Activated naive CD4-positive, alpha-beta T cell treated with anti-CD3 and anti-CD28 coated beads, Interleukin-2, amount 10 ng/mL, durations not matched to agents 7 days and 5 days (primary cell): ENCODE measurements around the gene PDGFRB.

ENCODE experiments used
- CTCF ChIA-PET: fragments of 350-600 bp; sonication (Branson Sonifier 250); formaldehyde crosslinking; loops from one replicate; lab custom pipeline; 2021; ENCODE audit warnings: antibody characterized with exemption; lab: Charles Lee
- DNase-seq: peaks from one replicate; pipeline ENCODE4 v3.0.0-alpha.2; 2020
- H3K27ac Mint-ChIP-seq: one replicate; pipeline ENCODE4 v1.8.0; 2021; ENCODE audit warnings: mild to moderate bottlenecking, moderate library complexity, mixed read lengths
- H3K27me3 Mint-ChIP-seq: one replicate; pipeline ENCODE4 v1.8.0; 2021; ENCODE audit warnings: mild to moderate bottlenecking, mixed read lengths
- H3K36me3 Mint-ChIP-seq: one replicate; pipeline ENCODE4 v1.8.0; 2021; ENCODE audit warnings: mixed read lengths
- H3K4me1 Mint-ChIP-seq: one replicate; pipeline ENCODE4 v1.8.0; 2021; ENCODE audit warnings: mixed read lengths
- H3K4me3 Mint-ChIP-seq: one replicate; pipeline ENCODE4 v1.8.0; 2021; ENCODE audit warnings: mild to moderate bottlenecking, moderate library complexity, mixed read lengths
- H3K9me3 Mint-ChIP-seq: one replicate; pipeline ENCODE4 v1.8.0; 2021; ENCODE audit warnings: mixed read lengths

PDGFRB gene

DNA sequence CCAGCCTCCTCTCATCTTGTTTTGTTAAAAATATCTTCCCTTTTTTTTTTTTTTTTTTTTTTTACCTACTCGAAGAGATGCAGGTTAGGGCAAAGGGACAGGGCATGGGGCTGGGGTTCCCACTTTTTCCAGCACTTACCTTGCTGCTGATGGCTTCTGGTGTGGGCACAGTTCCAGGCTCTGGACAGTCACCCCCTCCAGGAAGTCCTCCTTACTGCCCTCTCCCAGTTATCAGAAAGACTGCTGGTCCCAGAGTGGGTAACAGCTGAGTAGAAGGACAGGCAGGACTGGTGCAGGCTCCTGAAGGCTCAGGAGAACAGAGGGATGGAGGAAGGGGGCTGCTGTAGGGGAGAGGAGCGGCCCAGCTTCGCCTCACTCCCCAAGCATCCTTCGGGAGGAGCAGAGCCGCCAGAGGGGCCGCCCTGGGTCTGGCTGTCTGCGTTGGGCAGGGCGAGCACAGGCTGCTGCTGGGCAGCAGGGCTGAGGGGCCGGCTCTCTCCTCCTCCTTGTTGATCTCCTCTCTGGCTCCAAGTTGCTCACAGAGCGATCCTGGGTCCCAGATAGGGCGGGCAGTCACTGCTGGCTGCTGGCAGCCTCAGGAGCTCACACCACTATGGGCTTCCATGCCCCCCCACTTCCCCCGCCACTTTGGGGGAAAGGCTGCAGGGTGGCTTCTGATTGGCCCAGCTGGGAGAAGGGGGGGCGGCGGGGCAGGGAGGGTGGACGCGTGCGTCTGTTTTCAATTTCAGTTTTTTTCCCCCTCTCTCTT is at the start of gene PDGFRB:
Gene PDGFRB, minus strand, starts transcription at position 588 of the 769 bp plus-strand sequence. CDS start 18,798 bp downstream, outside the sequence.
- H3K4me1 Mint-ChIP-seq = peaks cover 21% of the 10 kb centered on the region
- H3K9me3 Mint-ChIP-seq = no peaks in the 10 kb centered on the region
- H3K36me3 Mint-ChIP-seq = no peaks in the 10 kb centered on the region
- DNase-seq = peak; percentile 59
- peak within 1 kb of the TSS; percentile 56 for H3K4me3 Mint-ChIP-seq
- H3K27me3 Mint-ChIP-seq = peaks cover 70% of the 10 kb centered on the region
- CTCF ChIA-PET = interaction anchor here (1.2 kb wide), 1 partner anchor 63 kb away, joined by 3 read pairs; no protein-coding TSS in a partner anchor
- H3K27ac Mint-ChIP-seq = no peak within 1 kb of the TSS

DNA sequence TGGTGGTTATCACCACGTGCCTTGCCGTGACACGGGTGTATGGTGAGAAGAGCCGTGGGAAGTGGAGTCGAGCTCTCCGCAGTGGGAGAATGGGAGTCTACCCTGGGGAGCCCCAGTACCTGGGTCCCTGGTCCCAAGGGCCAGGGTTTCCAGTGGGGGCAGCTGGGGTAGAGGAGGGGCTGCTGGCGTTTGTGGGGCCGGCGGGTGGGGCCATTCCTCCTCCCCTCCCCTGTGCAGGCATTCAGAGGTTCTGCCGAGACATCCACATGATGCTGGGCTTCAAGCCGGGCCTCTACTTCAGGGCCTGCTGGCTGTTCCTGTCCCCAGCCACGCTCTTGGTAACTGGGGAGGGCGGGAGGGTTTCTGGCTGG is 48.9 kb upstream of the PDGFRB start:
- Mint-ChIP-seq H3K36me3 (no peaks in the 10 kb centered on the region), H3K4me1 (peaks cover 17% of the 10 kb centered on the region), H3K4me3 (no peak overlapping the region), H3K9me3 (no peaks in the 10 kb centered on the region), H3K27me3 (peaks cover 52% of the 10 kb centered on the region), H3K27ac (no peak overlapping the region)
- DNase-seq = no peak
- CTCF ChIA-PET = no interaction called here

DNA sequence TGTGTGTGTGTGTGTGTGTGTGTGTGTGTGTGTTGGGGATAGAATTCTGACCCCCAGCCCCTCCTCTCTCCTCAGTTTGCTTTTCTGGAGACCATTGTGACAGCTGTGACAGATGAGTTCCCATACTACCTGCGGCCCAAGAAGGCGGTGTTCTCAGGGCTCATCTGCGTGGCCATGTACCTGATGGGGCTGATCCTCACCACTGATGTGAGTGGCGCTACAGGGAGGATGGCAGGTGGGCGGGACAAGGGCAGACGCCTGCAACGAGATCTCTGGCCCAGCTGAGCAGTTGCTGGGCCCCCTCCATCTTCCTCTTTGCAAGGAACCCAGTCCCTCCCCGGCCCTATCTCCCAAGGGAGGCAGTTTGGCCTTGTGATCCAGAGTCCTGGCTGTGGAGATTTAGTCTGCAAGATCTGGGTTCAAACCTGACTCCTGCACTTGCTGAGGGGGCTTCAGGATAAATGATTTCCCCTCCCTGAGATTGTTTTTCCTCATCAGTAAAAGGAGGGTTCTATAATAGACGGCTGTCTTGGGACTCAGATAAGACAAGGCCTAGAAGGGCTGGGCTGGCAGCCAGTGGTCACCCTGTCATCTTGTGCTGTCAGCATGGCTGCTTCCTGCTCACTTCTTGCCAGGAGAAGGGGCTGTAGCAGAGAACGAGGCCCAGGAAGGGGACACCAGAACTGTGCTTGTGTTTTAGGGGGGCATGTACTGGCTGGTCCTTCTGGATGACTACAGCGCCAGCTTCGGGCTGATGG is 48.4 kb upstream of the PDGFRB start:
- Mint-ChIP-seq H3K4me3 (no peak overlapping the region), H3K36me3 (no peaks in the 10 kb centered on the region), H3K27ac (no peak overlapping the region), H3K27me3 (peaks cover 52% of the 10 kb centered on the region), H3K9me3 (no peaks in the 10 kb centered on the region), H3K4me1 (peaks cover 11% of the 10 kb centered on the region)
- DNase-seq = no peak
- CTCF ChIA-PET = no interaction called here

DNA sequence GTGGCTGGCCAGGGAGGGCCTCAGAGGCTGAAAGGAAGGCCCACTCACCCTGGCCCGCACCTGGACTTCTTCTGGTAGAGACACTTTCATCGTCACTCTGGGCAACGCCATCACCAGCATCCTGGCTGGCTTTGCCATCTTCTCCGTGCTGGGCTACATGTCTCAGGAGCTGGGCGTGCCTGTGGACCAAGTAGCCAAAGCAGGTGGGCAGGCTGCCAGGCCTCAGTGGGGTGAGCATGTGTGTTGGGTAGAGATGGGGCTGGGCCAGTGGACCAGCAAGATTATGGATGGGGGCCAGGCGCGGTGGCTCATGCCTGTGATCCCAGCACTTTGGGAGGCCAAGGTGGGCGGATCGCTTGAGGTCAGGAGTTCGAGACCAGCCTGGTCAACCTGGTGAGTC is 46.9 kb upstream of the PDGFRB start:
- Mint-ChIP-seq H3K9me3 (no peaks in the 10 kb centered on the region), H3K27me3 (peaks cover 38% of the 10 kb centered on the region), H3K27ac (no peak overlapping the region), H3K4me3 (no peak overlapping the region), H3K4me1 (no peaks in the 10 kb centered on the region), H3K36me3 (no peaks in the 10 kb centered on the region)
- no peak for DNase-seq
- CTCF ChIA-PET = no interaction called here

DNA sequence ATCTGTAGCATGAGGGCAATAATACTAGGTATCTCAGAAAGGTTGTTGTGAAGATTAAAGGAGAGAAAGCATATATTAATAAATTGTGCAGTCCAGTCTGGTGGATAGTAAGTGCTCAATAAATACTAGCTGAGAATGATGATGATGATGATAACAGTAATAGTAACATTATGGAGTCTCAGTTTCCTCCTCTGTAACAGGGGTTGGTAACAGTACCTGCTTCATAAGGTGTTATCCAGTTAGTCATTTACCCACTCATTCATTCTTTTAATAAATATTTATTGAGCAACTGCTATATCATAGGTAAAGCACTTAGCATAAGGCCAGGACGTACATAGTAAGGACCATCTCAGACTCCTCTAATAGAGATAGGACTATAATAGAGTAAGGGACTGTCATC is 41.8 kb upstream of the PDGFRB start:
- DNase-seq = no peak
- H3K27me3 Mint-ChIP-seq = peaks cover 56% of the 10 kb centered on the region
- no peaks in the 10 kb centered on the region for H3K4me1 Mint-ChIP-seq
- CTCF ChIA-PET = no interaction called here
- no peaks in the 10 kb centered on the region for H3K9me3 Mint-ChIP-seq
- no peaks in the 10 kb centered on the region for H3K36me3 Mint-ChIP-seq
- no peak overlapping the region for H3K27ac Mint-ChIP-seq
- no peak overlapping the region for H3K4me3 Mint-ChIP-seq

DNA sequence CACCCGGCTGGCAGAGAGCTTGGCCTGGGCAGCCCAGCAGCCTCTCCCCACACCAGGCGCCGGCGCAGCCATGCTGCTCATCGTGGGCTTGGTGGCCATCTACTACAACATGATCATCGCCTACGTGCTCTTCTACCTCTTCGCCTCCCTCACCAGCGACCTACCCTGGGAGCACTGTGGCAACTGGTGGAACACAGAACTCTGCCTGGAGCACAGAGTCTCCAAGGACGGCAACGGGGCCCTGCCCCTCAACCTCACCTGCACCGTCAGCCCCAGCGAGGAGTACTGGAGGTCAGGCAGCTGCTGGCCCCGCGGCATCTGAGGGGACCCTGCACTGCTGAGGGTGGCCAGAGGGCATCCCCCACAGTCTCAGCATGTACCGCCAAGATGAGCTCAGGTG is 41.3 kb upstream of the PDGFRB start:
- CTCF ChIA-PET = no interaction called here
- H3K27me3 Mint-ChIP-seq = peaks cover 56% of the 10 kb centered on the region
- no peaks in the 10 kb centered on the region for H3K36me3 Mint-ChIP-seq

DNA sequence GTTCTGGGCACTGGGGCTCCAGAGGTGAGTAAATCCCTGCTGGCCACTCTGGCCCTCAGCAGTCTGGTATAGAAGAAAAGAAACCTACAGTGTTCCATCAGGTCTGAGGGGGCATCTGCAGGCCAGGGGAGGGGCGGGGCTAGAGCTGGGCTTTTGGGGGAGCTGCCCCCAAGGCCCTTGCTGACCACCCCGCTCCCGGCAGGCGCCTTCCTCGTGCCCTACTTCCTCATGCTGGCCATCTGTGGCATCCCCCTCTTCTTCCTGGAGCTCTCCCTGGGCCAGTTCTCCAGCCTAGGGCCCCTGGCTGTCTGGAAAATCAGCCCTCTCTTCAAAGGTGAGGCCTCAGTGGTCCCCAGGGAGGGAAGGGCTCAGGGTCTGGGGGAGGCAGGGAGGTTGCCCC is 40.9 kb upstream of the PDGFRB start:
- no peak overlapping the region for H3K27ac Mint-ChIP-seq
- H3K4me1 Mint-ChIP-seq = no peaks in the 10 kb centered on the region
- peaks cover 60% of the 10 kb centered on the region for H3K27me3 Mint-ChIP-seq
- no peaks in the 10 kb centered on the region for H3K36me3 Mint-ChIP-seq
- no peak for DNase-seq
- no peak overlapping the region for H3K4me3 Mint-ChIP-seq
- no peaks in the 10 kb centered on the region for H3K9me3 Mint-ChIP-seq
- CTCF ChIA-PET = no interaction called here

More for the DNA sequence above, 41.3 kb upstream of the PDGFRB start:
- Mint-ChIP-seq H3K9me3 (no peaks in the 10 kb centered on the region), H3K4me3 (no peak overlapping the region), H3K27ac (no peak overlapping the region), H3K4me1 (no peaks in the 10 kb centered on the region)
- DNase-seq = no peak

DNA sequence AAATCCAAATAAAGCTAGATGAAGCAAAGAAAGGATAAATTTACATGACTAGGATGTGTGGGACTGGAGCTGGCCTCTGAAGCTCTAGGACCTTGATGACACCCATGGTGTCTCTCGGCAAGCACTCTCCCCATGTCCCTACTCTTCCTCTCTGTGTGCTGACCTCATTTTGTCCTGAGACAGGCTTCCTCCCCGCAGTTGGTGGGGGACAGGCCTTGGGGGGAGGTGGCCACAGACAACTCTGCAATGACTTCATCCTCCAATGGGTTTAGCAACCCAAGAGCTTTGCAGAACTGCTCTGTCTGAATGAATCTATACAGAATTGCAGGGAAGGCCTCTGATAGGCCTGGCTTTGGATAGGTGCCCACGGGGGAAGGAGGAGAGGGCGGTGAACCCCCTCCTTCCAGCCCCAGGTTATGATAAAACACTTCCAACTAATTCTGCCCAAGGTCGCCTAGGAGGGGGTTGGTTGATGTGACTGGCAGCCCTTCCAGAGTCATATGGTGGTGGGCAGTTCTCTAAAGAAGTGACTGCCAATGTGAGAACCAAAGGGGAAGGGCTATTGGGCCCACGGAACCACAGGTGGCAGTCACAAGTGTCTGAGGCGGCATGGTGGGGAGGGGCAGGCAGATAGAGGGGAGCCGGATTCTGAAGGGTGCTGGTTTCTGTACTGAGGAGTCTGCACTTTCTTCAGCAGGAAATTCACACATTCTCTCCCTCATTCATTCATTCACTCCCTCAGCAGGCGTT is 40.3 kb upstream of the PDGFRB start:
- Mint-ChIP-seq H3K4me1 (no peaks in the 10 kb centered on the region), H3K27me3 (peaks cover 64% of the 10 kb centered on the region), H3K4me3 (no peak overlapping the region), H3K27ac (no peak overlapping the region), H3K36me3 (no peaks in the 10 kb centered on the region), H3K9me3 (no peaks in the 10 kb centered on the region)
- DNase-seq = no peak
- CTCF ChIA-PET = interaction anchor here (1.2 kb wide), 1 partner anchor 23 kb away, joined by 4 read pairs; no protein-coding TSS in a partner anchor

DNA sequence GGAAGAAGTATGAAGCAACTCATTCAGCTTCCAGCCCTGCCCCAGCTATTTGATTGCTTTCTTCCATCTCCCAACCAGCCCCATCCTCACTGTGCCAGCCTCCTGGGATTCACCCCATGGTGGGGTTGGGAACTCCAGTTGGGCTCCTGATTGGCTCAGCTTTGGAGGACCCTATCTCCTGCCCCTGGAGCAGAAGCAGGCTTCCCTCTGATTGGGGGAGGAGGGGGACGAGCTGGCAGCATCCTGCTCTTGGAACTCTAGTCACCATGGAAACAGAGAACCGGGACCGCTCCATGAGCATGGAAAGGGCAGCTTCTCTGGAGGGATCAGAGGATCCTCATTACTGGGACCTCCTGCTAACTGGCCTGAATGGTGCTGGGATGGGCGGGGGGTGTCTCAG is 36.8 kb upstream of the PDGFRB start:
- peaks cover 83% of the 10 kb centered on the region for H3K27me3 Mint-ChIP-seq

DNA sequence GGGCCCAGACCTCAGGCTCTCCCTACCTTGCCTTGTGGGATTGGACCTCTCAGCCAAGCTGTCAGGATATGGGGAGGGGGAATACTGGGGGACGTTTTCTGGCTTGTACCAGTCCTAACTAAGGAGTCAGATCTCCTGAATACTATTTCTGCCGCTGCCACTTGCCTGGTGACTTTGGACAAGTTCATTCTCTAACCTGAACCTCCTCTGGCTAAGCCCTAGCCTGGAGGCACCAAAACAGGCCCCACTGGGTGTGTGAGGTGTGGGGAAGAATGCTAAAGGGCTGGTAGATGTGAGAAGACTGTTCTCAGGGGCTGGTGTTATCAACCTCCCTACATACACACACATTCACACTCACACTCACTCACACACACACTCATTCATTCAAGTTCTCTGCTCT is 35.3 kb upstream of the PDGFRB start:
- DNase-seq = no peak
- H3K4me1 Mint-ChIP-seq = no peaks in the 10 kb centered on the region
- no peaks in the 10 kb centered on the region for H3K36me3 Mint-ChIP-seq
- peaks cover 86% of the 10 kb centered on the region for H3K27me3 Mint-ChIP-seq
- H3K9me3 Mint-ChIP-seq = no peaks in the 10 kb centered on the region
- CTCF ChIA-PET = no interaction called here
- no peak overlapping the region for H3K4me3 Mint-ChIP-seq
- no peak overlapping the region for H3K27ac Mint-ChIP-seq

More for the DNA sequence above, 36.8 kb upstream of the PDGFRB start:
- Mint-ChIP-seq H3K4me3 (no peak overlapping the region), H3K9me3 (no peaks in the 10 kb centered on the region), H3K36me3 (no peaks in the 10 kb centered on the region), H3K27ac (no peak overlapping the region), H3K4me1 (no peaks in the 10 kb centered on the region)
- DNase-seq = no peak
- CTCF ChIA-PET = interaction anchor here (0.6 kb wide), 1 partner anchor 356 kb away, joined by 3 read pairs; no protein-coding TSS in a partner anchor

DNA sequence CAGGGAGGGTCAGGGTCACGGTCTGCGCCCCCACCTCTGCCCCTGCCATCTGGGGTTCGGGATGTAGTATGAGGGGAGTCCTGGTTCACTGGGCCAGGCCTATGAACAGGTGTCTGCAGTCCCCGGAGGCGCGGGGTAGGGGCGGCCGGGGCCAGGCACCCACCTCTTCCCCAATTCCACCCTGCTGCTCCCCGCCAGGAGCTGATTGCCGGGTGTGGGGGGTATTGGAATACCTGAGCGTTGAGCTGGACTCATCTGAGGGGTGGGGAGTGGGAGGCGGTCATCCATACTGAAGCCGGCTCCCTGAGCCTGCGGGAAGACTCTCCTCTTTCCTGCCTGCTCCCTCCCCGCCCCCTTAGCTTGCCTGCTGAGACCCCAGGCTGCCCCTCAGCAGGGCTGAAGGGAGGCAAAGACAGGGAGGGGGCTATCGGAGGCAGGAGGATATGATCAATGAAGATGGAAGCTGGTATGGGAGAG is 34.9 kb upstream of the PDGFRB start:
- Mint-ChIP-seq H3K27ac (no peak overlapping the region), H3K4me3 (no peak overlapping the region), H3K9me3 (no peaks in the 10 kb centered on the region), H3K27me3 (peaks cover 82% of the 10 kb centered on the region), H3K36me3 (no peaks in the 10 kb centered on the region), H3K4me1 (no peaks in the 10 kb centered on the region)
- CTCF ChIA-PET = no interaction called here
- DNase-seq = no peak

DNA sequence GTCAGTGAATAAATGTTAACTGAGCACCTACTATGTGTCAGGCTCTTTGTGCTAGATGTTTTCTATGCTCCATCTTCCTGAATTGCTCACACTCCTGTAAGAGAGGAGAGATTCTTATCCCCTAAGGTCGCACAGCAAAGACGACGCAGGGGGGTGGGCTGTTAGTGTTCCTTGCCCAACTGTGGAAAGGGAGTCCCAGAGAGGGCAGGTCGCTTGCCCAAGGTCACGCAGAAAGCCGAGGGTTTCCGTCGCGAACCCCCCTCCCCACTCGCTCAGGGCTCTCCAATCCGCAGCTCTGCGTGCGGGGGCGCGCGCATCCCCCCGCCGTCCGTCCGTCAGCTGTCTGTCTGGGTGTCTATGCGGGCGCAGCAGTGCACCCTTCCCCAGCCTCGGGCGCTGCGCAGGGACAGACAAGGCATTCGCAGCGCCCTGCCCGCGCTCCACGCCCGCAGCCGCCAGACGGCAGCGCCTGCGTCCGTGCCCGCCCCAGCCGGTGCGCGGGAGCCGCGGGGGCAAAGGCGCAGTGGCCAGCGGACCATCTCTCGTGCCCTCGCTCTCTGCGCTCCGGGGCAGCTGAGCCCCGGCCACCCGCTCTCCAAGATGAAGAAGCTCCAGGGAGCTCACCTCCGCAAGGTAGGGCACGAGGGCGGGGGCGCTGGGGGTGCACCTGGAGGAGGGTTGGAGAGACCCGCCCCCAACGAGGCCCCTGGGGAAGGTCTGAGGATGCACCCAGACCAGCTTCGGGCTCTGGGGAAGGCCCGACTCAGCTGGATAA is 34.3 kb upstream of the PDGFRB start, which contains the start of gene SLC6A7:
Gene SLC6A7, plus strand, starts transcription at position 335 of the 775 bp plus-strand sequence. Its CDS starts 266 bp downstream, at position 601.
- peaks cover 81% of the 10 kb centered on the region for H3K27me3 Mint-ChIP-seq

DNA sequence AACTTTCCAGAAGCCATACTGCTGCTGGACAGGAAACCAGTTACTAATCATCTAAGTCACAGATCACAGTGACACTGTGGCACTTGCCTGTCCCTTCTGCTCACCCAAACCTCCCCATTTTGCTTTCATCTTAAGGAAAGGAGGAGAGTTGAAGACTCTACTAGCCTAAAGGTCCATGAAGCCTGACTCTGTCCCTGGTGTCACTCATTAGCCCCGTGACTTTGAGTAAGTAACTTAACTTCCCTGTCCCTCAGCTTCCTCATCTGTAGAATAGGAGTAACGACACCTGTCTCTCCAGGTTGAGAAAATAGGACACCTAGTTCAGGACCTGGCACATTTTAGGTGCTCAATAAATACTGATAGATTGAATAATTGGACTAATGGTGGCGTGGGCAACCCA is 33.7 kb upstream of the PDGFRB start:
- CTCF ChIA-PET = interaction anchor here (1.1 kb wide), 1 partner anchor 27 kb away, joined by 4 read pairs; no protein-coding TSS in a partner anchor
- DNase-seq = no peak
- H3K27me3 Mint-ChIP-seq = peaks cover 80% of the 10 kb centered on the region
- H3K9me3 Mint-ChIP-seq = no peaks in the 10 kb centered on the region
- H3K36me3 Mint-ChIP-seq = no peaks in the 10 kb centered on the region
- H3K27ac Mint-ChIP-seq = no peak overlapping the region
- no peak overlapping the region for H3K4me3 Mint-ChIP-seq
- no peaks in the 10 kb centered on the region for H3K4me1 Mint-ChIP-seq

More for the DNA sequence above, 34.3 kb upstream of the PDGFRB start, which contains the start of gene SLC6A7:
- Mint-ChIP-seq H3K4me3 (no peak within 1 kb of the TSS), H3K9me3 (no peaks in the 10 kb centered on the region), H3K4me1 (no peaks in the 10 kb centered on the region), H3K36me3 (no peaks in the 10 kb centered on the region), H3K27ac (no peak within 1 kb of the TSS)
- no peak for DNase-seq
- CTCF ChIA-PET = no interaction called here
